GM18499 (cell line): ENCODE measurements around the gene OBSCN.

ENCODE experiments used
- ATAC-seq: cut with Tn5 transposase; IDR thresholded peaks from one replicate; pipeline ENCODE4 v1.9.1; 2021; ENCODE audit warnings: moderate number of reproducible peaks; ENCODE audit not compliant: insufficient read depth, unreplicated experiment

The OBSCN gene

DNA sequence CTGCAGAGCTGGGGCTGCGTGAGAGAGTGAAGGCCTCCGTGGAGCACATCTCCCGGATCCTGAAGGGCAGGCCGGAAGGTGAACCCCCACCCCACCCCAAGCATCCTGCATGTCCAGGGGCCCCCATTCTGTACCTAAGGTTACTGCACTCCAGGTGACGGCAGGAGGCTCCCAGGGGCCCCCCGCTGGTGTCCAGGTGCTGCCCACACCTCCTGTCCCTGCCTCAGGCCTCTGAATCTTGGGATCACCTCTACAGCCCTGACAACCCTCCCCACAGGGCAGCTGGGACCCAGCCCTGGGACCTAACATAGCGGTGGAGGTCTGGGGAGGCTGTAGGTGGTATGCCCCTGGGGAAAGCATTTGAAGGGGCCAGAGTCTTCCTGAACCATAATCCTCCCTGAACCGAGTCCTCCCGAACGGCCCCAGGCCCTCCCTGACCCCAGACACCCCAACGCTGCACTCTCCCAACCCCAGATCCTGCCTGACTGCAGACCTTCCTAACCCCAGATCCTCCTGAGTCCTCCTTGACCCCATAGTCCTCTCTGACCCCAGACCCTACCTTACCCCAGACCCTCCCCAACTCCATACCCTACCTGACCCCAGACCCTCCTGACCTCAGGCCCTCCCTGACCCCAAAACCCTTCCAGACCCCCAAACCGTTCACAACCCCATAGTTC is 165.3 kb downstream of the OBSCN start:
- ATAC-seq, result no peak

DNA sequence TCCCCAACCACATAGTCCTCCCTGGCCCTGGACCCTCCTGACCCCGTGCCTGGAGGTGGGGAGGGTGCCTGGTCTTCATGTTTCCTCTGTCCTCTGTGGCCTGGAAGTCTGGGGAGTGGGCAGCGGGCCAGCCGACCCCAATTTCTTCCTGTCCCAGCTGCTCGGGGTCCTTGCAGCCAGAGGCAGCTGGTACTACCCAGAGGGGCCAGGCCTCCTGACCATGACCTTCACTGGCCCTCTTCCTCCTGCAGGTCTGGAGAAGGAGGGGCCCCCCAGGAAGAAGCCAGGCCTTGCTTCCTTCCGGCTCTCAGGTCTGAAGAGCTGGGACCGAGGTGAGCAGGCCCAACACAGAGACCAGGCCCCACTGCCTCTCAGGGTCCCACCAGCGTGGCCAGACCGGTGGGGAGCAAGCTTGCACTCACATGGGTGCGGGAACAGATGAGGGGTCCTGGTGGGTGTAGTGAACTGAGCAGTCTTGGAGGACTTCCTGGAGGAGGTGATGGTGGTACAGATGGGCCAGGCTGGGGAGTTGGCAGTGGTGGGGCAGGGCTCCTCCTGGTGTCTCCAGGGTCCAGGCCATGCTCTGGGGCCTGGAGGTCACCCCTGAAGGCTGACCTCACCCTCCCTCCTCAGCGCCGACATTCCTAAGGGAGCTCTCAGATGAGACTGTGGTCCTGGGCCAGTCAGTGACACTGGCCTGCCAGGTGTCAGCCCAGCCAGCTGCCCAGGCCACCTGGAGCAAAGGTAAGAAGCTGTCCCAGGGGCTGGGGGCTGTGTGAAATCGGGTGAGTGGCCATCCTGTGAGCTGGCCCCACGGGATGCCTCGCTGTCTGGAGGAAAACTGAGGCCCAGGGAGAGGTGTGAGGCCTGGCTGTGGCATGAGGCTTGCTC is 166.1 kb downstream of the OBSCN start:
- no peak for ATAC-seq

DNA sequence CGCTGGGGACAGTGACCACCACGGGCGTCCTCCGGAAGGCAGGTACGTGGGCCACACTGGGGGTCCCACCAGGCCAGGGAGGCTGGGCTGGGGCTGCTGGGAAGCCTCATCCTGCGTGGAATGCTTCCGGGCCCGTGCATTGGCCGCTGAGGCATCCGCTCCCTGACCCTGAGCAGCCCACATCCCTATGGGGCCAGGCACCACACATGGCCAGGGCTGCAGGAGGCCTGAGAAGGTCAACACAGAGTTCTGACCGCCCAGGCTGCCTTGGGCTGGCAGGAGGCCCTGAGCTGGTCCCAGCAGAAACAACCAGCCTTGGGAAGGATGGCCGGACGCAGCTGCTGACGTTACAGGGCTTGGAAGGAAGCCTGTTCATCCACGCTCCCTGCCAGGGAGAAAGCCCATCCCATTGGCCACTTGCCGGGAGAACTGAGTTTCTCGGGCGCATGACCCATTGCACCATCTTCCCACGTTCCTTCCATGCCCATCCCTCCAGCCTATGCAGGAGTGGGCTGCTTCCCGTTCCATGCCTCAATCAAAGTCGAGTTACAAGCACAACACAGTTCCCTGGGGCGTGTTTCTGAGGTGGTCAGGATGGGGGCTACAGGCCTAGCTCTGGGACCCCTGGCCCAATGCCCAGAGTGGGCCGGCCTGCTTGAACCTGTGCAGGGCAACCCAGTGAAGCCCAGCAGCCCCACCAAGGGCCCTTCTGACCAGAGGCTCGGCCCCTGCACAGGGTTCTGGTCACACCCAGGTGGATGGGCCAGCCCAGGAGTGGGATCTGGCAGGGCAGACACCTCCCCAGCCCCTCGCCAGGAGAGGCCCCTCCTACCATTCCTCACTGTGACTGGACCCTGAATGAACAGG is 167.1 kb downstream of the OBSCN start:
- no peak for ATAC-seq

DNA sequence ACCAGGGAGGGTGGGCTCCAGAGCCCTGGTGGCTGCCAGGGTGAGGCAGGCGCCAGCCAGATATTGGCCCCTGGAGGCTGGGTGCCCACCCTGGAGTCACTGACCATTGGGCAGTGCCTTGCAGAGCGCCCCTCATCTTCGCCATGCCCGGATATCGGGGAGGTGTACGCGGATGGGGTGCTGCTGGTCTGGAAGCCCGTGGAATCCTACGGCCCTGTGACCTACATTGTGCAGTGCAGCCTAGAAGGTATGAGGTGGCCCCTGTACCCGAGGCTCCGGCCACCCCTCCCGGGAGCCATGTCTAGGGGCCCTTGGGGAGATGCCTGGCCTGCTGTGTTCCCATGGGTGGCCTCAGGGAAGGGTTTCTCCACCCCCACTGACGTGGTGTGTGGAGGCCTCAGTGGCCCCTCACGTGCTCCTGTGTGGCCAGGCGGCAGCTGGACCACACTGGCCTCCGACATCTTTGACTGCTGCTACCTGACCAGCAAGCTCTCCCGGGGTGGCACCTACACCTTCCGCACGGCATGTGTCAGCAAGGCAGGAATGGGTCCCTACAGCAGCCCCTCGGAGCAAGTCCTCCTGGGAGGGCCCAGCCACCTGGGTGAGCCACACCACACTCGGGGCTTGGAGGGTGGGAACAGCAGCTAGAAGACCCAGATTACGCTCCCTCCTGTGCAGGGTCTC is 167.9 kb downstream of the OBSCN start:
- ATAC-seq, result no peak

DNA sequence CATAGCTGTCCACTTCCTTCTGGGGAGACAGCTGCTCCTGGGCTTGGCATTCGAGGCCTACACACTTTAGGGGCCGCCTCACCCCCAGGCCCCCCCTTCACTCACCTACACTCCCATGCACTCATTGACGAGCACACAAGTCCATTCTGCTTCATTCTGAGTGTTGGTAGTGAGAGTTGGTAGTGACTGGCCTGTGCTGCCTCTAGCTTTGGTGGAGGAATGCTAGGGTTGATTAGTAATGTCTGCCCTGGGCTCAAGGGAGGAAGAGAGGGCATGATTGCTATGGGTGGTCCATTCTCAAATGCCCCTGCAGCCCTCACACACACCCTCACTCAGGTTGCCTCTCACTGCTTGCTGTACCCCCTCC is 168.4 kb downstream of the OBSCN start:
- no peak for ATAC-seq

DNA sequence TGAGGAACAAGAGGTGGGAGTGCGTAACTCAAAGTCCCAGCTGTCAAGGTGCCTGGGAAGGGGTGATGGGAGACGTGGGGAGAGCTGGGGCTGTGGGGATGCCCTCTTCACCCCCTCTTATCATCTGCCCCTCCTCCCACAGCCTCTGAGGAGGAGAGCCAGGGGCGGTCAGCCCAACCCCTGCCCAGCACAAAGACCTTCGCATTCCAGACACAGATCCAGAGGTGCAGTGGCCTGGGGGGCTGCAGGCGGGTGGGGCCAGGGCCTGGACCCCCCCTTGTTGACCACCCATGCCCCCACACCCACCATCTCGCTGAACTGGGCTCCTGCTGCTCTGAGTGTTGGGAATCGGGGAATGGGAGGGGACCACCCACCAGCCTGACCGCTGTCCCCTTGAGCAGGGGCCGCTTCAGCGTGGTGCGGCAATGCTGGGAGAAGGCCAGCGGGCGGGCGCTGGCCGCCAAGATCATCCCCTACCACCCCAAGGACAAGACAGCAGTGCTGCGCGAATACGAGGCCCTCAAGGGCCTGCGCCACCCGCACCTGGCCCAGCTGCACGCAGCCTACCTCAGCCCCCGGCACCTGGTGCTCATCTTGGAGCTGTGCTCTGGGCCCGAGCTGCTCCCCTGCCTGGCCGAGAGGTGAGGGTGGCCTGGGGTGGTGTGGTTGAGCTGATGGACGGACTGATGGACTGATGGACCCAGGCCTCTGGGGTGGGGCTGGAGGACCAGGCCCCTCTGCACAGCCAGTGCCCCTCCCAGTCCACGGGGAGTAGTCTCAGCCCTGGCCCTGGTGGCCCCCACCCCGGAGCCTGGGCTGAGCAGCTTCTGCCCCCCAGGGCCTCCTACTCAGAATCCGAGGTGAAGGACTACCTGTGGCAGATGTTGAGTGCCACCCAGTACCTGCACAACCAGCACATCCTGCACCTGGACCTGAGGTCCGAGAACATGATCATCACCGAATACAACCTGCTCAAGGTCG is 169.1 kb downstream of the OBSCN start:
- no peak for ATAC-seq

DNA sequence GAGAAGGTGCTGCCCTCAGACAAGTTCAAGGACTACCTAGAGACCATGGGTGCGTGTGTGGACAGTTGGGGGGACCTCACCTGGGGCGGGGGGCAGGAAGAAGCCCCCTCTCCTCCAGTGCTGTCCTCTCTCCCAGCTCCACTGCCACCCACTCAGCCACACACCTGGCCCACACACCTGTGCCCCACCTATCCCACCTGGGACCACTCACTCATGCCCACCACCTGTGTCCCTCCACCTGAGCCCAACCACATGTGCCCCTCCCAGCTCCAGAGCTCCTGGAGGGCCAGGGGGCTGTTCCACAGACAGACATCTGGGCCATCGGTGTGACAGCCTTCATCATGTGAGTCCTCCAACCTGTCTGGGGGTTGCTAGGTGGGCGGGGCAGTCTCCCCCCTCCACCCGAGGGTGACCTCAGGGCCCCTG is 169.8 kb downstream of the OBSCN start:
- ATAC-seq, result no peak

DNA sequence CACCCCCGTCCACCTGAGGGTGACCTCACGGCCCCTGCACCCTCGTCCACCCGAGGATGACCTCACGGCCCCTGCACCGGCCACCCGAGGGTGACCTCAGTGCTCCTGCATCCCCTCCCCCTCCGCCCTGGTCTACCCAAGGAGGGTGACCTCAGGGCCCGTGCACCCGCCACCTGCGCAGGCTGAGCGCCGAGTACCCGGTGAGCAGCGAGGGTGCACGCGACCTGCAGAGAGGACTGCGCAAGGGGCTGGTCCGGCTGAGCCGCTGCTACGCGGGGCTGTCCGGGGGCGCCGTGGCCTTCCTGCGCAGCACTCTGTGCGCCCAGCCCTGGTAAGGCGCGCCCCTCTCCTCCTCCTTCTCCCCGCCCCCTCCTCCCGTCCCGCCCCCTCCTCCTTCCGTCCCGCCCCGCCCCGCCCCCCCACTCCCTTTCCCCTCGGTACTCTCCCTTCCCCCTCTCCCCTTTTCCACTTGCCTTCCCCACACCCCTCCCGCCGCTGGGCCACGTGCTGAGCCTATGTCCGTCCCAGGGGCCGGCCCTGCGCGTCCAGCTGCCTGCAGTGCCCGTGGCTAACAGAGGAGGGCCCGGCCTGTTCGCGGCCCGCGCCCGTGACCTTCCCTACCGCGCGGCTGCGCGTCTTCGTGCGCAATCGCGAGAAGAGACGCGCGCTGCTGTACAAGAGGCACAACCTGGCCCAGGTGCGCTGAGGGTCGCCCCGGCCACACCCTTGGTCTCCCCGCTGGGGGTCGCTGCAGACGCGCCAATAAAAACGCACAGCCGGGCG is 170.4 kb downstream of the OBSCN start:
- ATAC-seq, result no peak

DNA sequence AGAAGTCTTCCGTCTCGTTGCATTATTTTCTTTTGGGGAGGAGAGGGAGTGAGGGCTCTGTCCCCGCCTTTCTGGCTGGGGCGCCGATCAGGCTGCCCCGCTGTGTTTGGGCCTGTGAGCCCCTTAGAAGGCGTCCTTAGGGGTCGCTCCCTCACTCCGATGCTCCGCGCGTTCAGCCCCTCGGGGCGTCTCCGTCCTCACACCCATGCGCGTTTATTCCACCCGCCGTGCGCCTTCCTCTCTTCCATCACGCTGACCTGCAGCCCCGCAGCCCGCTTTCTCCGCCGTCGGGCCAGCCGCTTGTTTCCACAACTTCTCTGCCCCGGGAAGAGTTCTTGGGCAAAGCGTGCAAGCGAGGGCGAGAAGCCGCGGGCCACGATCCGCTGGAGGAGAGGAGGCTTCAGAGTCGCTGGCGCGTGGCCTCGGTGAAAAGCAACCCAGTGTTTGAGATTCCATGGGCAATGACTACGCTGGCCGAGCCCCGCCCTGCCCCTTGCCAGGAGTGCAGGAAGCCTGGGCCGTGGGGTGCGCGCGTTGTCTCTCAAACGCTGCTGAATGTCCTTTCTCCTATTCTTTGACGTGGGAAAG is 171.1 kb downstream of the OBSCN start:
- no peak for ATAC-seq

DNA sequence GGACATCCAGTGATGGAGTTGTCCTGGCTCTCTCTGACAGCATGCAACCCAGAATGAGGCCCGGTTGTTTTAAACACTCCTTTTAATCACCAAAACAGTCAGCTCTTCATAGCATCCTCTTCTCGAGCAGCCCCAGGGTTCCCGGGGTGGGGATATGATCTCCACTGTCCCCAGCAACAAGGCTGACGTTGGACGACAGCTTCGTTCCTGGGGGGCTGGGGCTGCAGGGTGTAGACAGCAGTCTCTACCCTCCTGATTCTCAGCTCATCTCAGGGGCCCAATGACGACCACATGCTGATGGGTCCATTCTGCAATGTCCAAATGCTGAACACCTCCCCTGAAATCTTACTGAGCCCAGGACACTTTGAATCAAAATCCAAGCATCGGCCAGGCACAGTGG is 171.8 kb downstream of the OBSCN start:
- ATAC-seq, result no peak

DNA sequence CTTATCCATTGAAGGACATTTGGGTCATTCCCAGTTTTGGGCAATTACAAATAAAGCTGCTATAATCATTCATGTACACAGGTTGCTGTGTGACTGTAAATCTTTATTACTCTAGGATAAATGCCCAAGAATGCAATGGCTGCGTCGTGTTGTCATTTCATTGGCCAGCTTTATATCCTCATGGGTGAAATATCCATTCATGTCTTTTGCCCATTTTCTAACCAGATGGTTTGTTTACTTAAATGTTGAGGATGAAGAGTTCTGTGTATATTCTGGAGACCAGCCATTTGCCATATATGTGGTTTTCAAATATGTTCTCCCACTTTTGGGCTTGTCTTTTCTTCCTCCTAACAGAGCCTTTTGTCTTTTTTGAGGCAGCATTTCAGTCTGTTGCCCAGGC is 173.5 kb downstream of the OBSCN start:
- no peak for ATAC-seq

DNA sequence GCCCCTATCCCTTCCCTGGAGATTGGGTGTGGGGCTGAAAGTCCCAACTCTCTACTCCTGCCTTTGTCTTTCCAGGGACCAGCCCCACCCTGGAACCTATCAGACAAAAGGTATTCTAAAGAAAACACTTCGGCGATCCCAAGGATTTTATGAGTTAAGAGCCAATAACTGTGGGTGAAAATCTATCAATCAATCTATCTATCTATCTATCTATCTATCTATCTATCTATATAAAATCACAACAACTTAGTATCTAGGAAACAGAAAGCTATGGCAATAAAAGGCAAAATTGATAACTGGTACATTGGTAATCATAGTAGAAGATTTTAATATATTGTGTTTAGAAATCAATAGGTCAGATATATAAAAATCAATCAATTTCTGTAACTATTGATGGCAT is 175.9 kb downstream of the OBSCN start:
- ATAC-seq, result no peak

DNA sequence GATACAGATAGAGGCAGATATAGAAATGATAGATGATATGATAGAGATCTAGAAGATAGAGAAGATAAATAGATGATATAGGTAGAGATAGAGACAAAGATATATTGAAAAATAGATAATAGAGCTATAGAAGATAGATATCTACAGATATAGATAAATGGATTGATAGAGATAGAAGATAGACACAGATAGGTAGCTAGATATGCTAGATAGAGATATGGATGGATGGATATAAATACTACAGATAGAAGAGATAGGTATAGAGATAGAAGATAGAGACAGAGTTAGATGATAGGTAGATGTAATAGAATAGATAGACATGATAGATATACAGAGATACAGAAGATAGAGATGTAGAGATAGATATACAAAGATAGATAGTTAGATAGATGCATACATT is 177.4 kb downstream of the OBSCN start:
- no peak for ATAC-seq

DNA sequence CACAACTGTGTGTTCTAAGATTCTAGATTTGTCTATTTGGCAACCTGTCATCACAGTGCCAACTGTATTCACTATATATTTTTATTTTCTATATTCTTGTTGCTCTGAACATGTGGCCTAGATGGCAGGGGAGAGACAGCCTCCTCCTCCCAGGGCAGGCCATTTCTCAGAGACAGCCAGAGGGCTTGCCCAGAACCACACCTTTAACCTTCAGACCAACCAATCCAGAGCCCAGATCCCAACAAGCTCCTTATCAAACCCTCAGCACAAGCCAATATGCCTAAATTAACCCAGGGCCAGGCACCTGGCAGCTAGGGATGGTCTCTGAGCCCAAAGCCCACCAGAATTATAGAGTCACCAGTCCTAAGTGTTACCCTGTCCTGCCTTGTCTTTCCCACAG is 179.5 kb downstream of the OBSCN start:
- no peak for ATAC-seq

DNA sequence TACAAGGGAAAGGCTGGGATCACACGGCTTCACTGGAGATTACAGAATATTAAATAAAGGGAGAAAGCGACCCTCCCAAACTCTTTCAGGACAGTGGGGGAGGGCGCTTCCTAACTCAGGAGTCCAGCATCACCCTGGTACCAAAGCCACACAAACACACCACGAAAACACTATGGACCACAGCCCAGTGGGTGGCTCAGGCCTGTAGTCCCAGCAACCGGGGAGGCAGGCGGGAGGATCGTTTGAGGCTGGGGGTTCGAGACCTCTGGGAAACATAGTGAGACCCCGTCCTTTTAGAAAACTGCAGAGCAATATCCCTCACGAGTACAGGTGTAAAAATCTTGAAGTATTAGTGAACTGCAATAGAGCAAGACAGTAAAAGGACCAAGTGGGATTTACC is 182.8 kb downstream of the OBSCN start:
- no peak for ATAC-seq

DNA sequence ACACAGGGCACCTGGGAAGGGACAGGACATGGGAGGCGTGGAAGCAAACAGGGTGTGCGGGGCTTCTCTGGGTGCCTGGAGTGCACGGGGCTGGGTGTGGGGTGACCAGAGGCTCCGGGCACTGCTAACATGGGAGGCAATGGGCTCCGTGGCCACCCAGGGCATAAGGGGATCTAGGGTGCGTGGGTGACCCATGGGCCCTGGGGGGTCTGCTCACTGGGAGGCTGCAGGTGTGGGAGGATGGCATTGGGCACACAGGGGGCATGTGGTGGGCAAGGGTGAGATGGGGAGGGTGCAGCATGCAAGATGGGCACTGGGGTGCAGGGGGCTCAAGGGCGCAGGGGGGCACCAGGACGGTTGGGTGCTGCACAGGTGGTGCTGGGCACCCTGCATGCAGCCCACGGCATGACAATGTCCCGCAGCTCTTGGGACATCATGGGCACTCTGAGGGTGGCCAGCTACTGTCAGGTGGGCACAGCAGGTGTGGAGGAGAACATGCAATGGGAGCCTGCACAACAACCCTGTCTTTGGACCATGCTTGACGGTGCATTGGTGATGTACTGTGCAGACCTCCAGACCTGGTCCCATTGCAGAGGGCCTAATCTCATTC is 183.7 kb downstream of the OBSCN start:
- no peak for ATAC-seq

DNA sequence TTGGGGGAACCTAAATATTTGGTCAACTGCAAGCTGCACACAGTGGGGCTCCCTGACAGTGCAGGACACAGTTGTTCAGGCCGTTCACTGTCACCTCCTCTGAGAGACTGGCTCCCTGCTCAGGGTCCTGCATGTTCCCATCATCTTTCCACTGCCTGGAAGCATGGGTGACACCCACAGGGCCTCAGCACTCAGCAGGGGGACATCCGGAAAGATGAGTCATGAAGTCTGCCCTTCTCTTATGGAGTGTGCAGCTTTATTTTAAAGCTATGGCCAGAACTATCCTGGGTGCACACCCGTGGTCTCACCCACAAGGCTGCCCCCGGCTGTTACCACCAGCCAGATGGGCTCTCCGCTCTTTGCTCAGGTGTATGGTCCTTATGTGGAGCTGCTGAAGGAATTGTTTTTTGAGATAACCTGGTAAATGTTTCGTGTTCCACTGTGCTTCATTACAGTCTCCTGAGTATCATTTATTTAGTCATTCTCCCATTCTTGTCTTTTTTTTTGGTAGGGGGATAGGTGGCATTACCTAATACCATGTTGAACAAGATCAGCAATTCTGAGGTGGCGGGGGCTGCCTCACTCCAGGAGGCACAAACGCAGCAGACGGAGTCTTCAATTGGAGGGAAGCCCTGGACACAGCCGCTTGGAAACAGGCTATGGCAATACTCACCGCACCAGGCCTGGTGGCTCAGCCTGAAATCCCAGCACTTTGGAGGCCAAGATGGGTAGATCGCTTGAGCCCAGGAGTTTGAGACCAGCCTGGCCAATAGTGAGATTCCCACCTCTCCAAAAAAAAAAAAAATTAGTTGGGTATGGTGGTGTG is 184.5 kb downstream of the OBSCN start:
- ATAC-seq, result no peak
